CD8-positive, alpha-beta memory T cell (primary cell): ENCODE measurements around the gene GRIN1. TPM values are rescaled to one million over a fixed set of nuclear protein-coding genes. Genes with fewer than 3 reads are reported as not detected.
A peak's percentile ranks its signal among the peaks of the same experiment; 100 is the strongest.
"Not testable (repeated sequence)": the region's sequence is repeated elsewhere in the genome, so short reads cannot be mapped to it uniquely, and the experiment has no call there.

ENCODE experiments used
- CTCF ChIA-PET: fragments of 350-600 bp; sonication (Branson Sonifier 250); formaldehyde crosslinking; loops from one replicate; lab custom pipeline; 2021; ENCODE audit warnings: antibody characterized with exemption; lab: Charles Lee
- POLR2A ChIA-PET: fragments of 350-600 bp; sonication (Branson Sonifier 250); formaldehyde crosslinking; loops from one replicate; lab custom pipeline; 2021; ENCODE audit warnings: antibody characterized with exemption; lab: Charles Lee
- DNase-seq, 5 donors: peaks; one replicate each; pipeline versions ENCODE4 v3.0.0 to v3.0.0-alpha.2; 2020 to 2022; ENCODE audit warnings: mixed read lengths in 1 of 5
- H3K27ac ChIP-seq: one replicate; pipeline ENCODE4 v1.7.0; 2013; ENCODE audit warnings: low read depth, mild to moderate bottlenecking, low read length, moderate library complexity
- H3K27me3 ChIP-seq: 2 replicates; pipeline ENCODE4 v1.7.0; 2013; ENCODE audit warnings: low read length, mild to moderate bottlenecking; ENCODE audit not compliant: insufficient read depth, poor library complexity, severe bottlenecking
- H3K36me3 ChIP-seq: 2 replicates; pipeline ENCODE4 v1.7.0; 2013; ENCODE audit warnings: mild to moderate bottlenecking, low read length, moderate library complexity; ENCODE audit not compliant: insufficient read depth
- H3K4me1 ChIP-seq: 2 replicates; pipeline ENCODE4 v1.7.0; 2013; ENCODE audit warnings: mild to moderate bottlenecking, low read length, moderate library complexity; ENCODE audit not compliant: insufficient read depth
- H3K4me3 ChIP-seq: 2 replicates; pipeline ENCODE4 v1.7.0; 2013; ENCODE audit warnings: mild to moderate bottlenecking, low read length
- H3K9me3 ChIP-seq: 2 replicates; pipeline ENCODE4 v1.7.0; 2013; ENCODE audit warnings: mild to moderate bottlenecking, low read length
- H3K27ac Mint-ChIP-seq, 8 donors: one replicate each; pipeline ENCODE4 v1.8.0; 2020 to 2021; ENCODE audit warnings: mixed read lengths in 8 of 8, mild to moderate bottlenecking in 6 of 8, inconsistent platforms in 3 of 8, moderate library complexity in 3 of 8
- H3K27me3 Mint-ChIP-seq, 2 donors: one replicate each; pipeline ENCODE4 v1.8.0; 2020 to 2021; ENCODE audit warnings: mixed read lengths in 2 of 2, mild to moderate bottlenecking in 1 of 2, moderate library complexity in 1 of 2
- H3K36me3 Mint-ChIP-seq, 3 donors: one replicate each; pipeline ENCODE4 v1.8.0; 2020 to 2021; ENCODE audit warnings: mixed read lengths in 3 of 3, inconsistent platforms in 1 of 3, mild to moderate bottlenecking in 1 of 3
- H3K4me1 Mint-ChIP-seq, 3 donors: one replicate each; pipeline ENCODE4 v1.8.0; 2020 to 2021; ENCODE audit warnings: mixed read lengths in 3 of 3, inconsistent platforms in 1 of 3, mild to moderate bottlenecking in 1 of 3
- H3K4me3 Mint-ChIP-seq, 7 donors: one replicate each; pipeline ENCODE4 v1.8.0; 2020 to 2021; ENCODE audit warnings: mixed read lengths in 7 of 7, mild to moderate bottlenecking in 6 of 7, moderate library complexity in 4 of 7, inconsistent platforms in 2 of 7
- H3K9me3 Mint-ChIP-seq, 5 donors: one replicate each; pipeline ENCODE4 v1.8.0; 2020 to 2022; ENCODE audit warnings: mixed read lengths in 5 of 5, mild to moderate bottlenecking in 3 of 5, moderate library complexity in 2 of 5, inconsistent platforms in 1 of 5
- polyA plus RNA-seq: library from polyadenylated mRNA; unstranded; fragments of 300-500 nt; fragmentation: Illumina TruSeq; gene quantifications from one replicate; pipeline ENCODE4 v1.2.3, GENCODE V29; 2021
- total RNA-seq, 2 experiments: library from RNA; stranded (reverse); gene quantifications; one replicate each; pipeline ENCODE4 v1.2.3, GENCODE V29; 2021

The GRIN1 gene
- total and polyA plus RNA-seq, 3 experiments from 2014 or later, result not detected

- Mint-ChIP-seq H3K36me3 (peaks cover 0 to 23% (median 0%) of the 10 kb centered on the region in 3 donors), H3K27ac (peak overlapping the region in 1 of 8 donors; percentile 29), H3K27me3 (peaks cover 0 to 1% of the 10 kb centered on the region in 2 donors), H3K4me3 (peak overlapping the region; percentile 24 to 64 (median 51)), H3K4me1 (peaks cover 0 to 12% (median 3%) of the 10 kb centered on the region in 3 donors), H3K9me3 (no peaks in the 10 kb centered on the region)
- CTCF ChIA-PET, result interaction anchor here (1.5 to 1.8 kb wide), 4 partner anchors 18 to 122 kb away, joined by 4 to 12 read pairs (median 6); partner anchors contain the start of gene RNF224
- H3K27me3 ChIP-seq, result no peaks in the 10 kb centered on the region
- POLR2A ChIA-PET, result interaction anchor here (0.7 to 1.8 kb wide), 5 partner anchors 15 to 127 kb away, joined by 3 to 10 read pairs (median 6); partner anchors contain the start of gene TUBB4B
- H3K27ac ChIP-seq, result peak overlapping the region; percentile 38
- H3K36me3 ChIP-seq, result no peaks in the 10 kb centered on the region
- no peaks in the 10 kb centered on the region for H3K9me3 ChIP-seq
- DNase-seq, result no peak
- H3K4me3 ChIP-seq, result peak overlapping the region; percentile 50
- peaks cover 10% of the 10 kb centered on the region for H3K4me1 ChIP-seq
Observed at GRCh38 chr9:137114220-137114612, 24.7 kb upstream of the GRIN1 start.

GRCh38 chr9:137114613-137115393 lies 24.2 kb upstream of the GRIN1 start, which contains the start of gene DPP7:
TSS of gene DPP7 (minus strand) at chr9:137114733. CDS start at chr9:137114713, 20 bp downstream.
- Histone ChIP-seq H3K9me3 (no peaks in the 10 kb centered on the region), H3K27ac (peak within 1 kb of the TSS; percentile 38), H3K36me3 (no peaks in the 10 kb centered on the region), H3K4me3 (peak within 1 kb of the TSS; percentile 50), H3K27me3 (no peaks in the 10 kb centered on the region), H3K4me1 (peaks cover 10% of the 10 kb centered on the region)
- CTCF ChIA-PET, result interaction anchor here (0.6 to 1.8 kb wide), 6 partner anchors 19 to 122 kb away, joined by 3 to 6 read pairs (median 4); partner anchors contain the start of gene RNF224
- Mint-ChIP-seq H3K4me3 (peak within 1 kb of the TSS; percentile 24 to 87 (median 69)), H3K27me3 (peaks cover 0 to 1% of the 10 kb centered on the region in 2 donors), H3K27ac (peak within 1 kb of the TSS in 3 of 8 donors; percentile 29 to 63 (median 51)), H3K36me3 (peaks cover 0 to 18% (median 0%) of the 10 kb centered on the region in 3 donors), H3K9me3 (no peaks in the 10 kb centered on the region), H3K4me1 (peaks cover 0 to 12% (median 3%) of the 10 kb centered on the region in 3 donors)
- peak; percentile 76 to 85 (median 79) for DNase-seq
- POLR2A ChIA-PET, result interaction anchor here (0.9 to 1.3 kb wide), 5 partner anchors 20 to 126 kb away, joined by 3 to 7 read pairs (median 4); partner anchors contain the start of genes MAN1B1 and TUBB4B

- Mint-ChIP-seq H3K27ac (no peak overlapping the region), H3K36me3 (peaks cover 0 to 14% (median 0%) of the 10 kb centered on the region in 3 donors), H3K27me3 (peaks cover 0 to 1% of the 10 kb centered on the region in 2 donors), H3K9me3 (no peaks in the 10 kb centered on the region), H3K4me3 (peak overlapping the region in 3 of 7 donors; percentile 20 to 66 (median 25)), H3K4me1 (peaks cover 0 to 12% (median 3%) of the 10 kb centered on the region in 3 donors)
- H3K27me3 ChIP-seq, result no peaks in the 10 kb centered on the region
- CTCF ChIA-PET, result interaction anchor here (0.8 to 1.6 kb wide), 5 partner anchors 20 to 121 kb away, joined by 3 to 6 read pairs (median 4); partner anchors contain the start of gene RNF224
- POLR2A ChIA-PET, result interaction anchor here (0.9 to 1.3 kb wide), 4 partner anchors 20 to 125 kb away, joined by 3 to 7 read pairs (median 5); partner anchors contain the start of genes MAN1B1 and TUBB4B
- H3K27ac ChIP-seq, result no peak overlapping the region
- H3K4me1 ChIP-seq, result peaks cover 10% of the 10 kb centered on the region
- no peaks in the 10 kb centered on the region for H3K36me3 ChIP-seq
- no peak for DNase-seq
- H3K9me3 ChIP-seq, result no peaks in the 10 kb centered on the region
- peak overlapping the region; percentile 50 for H3K4me3 ChIP-seq
Observed at GRCh38 chr9:137115394-137116026, 23.4 kb upstream of the GRIN1 start.

GRCh38 chr9:137116027-137116507 lies 22.9 kb upstream of the GRIN1 start:
- H3K27ac Mint-ChIP-seq, result peak overlapping the region in 1 of 8 donors; percentile 88
- POLR2A ChIA-PET, result interaction anchor here (1.3 kb wide), 1 partner anchor 125 kb away, joined by 4 read pairs; the partner anchor contains the start of gene TUBB4B
- Histone ChIP-seq H3K27me3 (no peaks in the 10 kb centered on the region), H3K27ac (no peak overlapping the region), H3K4me1 (peaks cover 10% of the 10 kb centered on the region), H3K9me3 (no peaks in the 10 kb centered on the region), H3K4me3 (no peak overlapping the region), H3K36me3 (no peaks in the 10 kb centered on the region)
- peaks cover 0 to 12% (median 3%) of the 10 kb centered on the region in 3 donors for H3K4me1 Mint-ChIP-seq
- H3K27me3 Mint-ChIP-seq, result peaks cover 0 to 1% of the 10 kb centered on the region in 2 donors
- CTCF ChIA-PET, result interaction anchor here (1.4 to 1.6 kb wide), 2 partner anchors 99 to 120 kb away, joined by 3 to 4 read pairs; no protein-coding TSS in a partner anchor
- H3K9me3 Mint-ChIP-seq, result no peaks in the 10 kb centered on the region
- H3K4me3 Mint-ChIP-seq, result peak overlapping the region in 3 of 7 donors; percentile 25 to 77 (median 44)
- no peak for DNase-seq
- H3K36me3 Mint-ChIP-seq, result peaks cover 0 to 10% (median 0%) of the 10 kb centered on the region in 3 donors

DNA sequence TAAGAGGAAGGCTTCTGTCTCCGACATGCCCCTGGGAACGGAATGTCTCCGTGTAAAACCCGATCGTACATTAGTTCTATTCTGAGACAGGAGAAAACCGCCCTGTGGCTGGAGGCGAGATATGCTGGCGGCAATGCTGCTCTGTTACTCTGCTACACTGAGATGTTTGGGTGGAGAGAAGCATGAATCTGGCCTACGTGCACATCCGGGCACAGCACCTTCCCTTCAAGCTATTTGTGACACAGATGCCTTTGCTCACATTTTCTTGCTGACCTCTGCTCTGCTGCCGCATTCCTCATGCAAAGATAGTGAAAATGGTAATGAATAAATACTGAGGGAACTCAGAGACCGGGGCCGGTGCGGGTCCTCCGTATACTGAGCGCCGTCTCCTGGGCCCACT lies 22.2 kb upstream of the GRIN1 start:
- H3K36me3 ChIP-seq, result no peaks in the 10 kb centered on the region
- Mint-ChIP-seq H3K27me3 (peaks cover 0 to 1% of the 10 kb centered on the region in 2 donors), H3K27ac (peak overlapping the region in 2 of 8 donors; percentile 86 to 88), H3K4me3 (peak overlapping the region in 4 of 7 donors; percentile 19 to 77 (median 40)), H3K36me3 (peaks cover 0 to 7% (median 0%) of the 10 kb centered on the region in 3 donors), H3K4me1 (peaks cover 0 to 12% (median 3%) of the 10 kb centered on the region in 3 donors), H3K9me3 (no peaks in the 10 kb centered on the region)
- no peak for DNase-seq
- no peaks in the 10 kb centered on the region for H3K9me3 ChIP-seq
- ChIA-PET POLR2A (no interaction called here), CTCF (interaction anchor here (1.6 to 2.9 kb wide), 3 partner anchors 13 to 120 kb away, joined by 3 to 16 read pairs (median 7); partner anchors contain the start of gene RNF224)
- H3K4me3 ChIP-seq, result no peak overlapping the region
- peaks cover 10% of the 10 kb centered on the region for H3K4me1 ChIP-seq
- no peaks in the 10 kb centered on the region for H3K27me3 ChIP-seq
- no peak overlapping the region for H3K27ac ChIP-seq

GRCh38 chr9:137117269-137117731 lies 21.7 kb upstream of the GRIN1 start:
- H3K27ac ChIP-seq, result no peak overlapping the region
- peaks cover 0 to 12% (median 3%) of the 10 kb centered on the region in 3 donors for H3K4me1 Mint-ChIP-seq
- peaks cover 0 to 1% of the 10 kb centered on the region in 2 donors for H3K27me3 Mint-ChIP-seq
- no peaks in the 10 kb centered on the region for H3K36me3 ChIP-seq
- H3K27ac Mint-ChIP-seq, result peak overlapping the region in 1 of 8 donors; percentile 88
- peaks cover 10% of the 10 kb centered on the region for H3K4me1 ChIP-seq
- H3K4me3 ChIP-seq, result no peak overlapping the region
- POLR2A ChIA-PET, result no interaction called here
- no peaks in the 10 kb centered on the region for H3K9me3 Mint-ChIP-seq
- H3K9me3 ChIP-seq, result no peaks in the 10 kb centered on the region
- H3K36me3 Mint-ChIP-seq, result peaks cover 0 to 4% (median 0%) of the 10 kb centered on the region in 3 donors
- no peaks in the 10 kb centered on the region for H3K27me3 ChIP-seq
- no peak for DNase-seq
- CTCF ChIA-PET, result interaction anchor here (1.6 to 2.9 kb wide), 4 partner anchors 12 to 119 kb away, joined by 3 to 16 read pairs (median 6); partner anchors contain the start of gene RNF224
- peak overlapping the region in 1 of 7 donors; percentile 56 for H3K4me3 Mint-ChIP-seq

DNA sequence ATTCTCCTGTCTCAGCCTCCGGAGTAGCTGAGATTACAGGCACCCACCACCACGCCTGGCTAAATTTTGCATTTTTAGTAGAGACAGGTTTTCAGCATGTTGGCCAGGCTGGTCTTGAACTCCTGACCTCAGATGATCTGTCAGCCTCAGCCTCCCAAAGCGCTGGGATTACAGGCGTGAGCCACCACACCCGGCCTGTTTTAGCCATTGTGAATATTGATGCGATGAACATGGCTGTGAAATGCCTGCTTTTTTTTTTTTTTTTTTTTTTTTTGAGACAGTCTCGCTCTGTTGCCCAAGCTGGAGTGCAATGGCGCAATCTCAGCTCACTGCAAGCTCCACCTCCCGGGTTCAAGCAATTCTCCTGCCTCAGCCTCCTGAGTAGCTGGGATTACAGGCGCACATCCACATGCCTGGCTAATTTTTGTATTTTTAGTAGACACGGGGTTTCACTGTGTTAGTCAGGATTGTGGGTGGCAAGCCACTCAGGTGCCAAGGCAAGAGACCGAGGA lies 20.8 kb upstream of the GRIN1 start:
- H3K27me3 Mint-ChIP-seq, H3K36me3 ChIP-seq, H3K4me1 ChIP-seq, DNase-seq, H3K27ac Mint-ChIP-seq, H3K27me3 ChIP-seq, H3K36me3 Mint-ChIP-seq, H3K4me1 Mint-ChIP-seq, POLR2A ChIA-PET, H3K9me3 Mint-ChIP-seq, H3K27ac ChIP-seq, H3K9me3 ChIP-seq, H3K4me3 ChIP-seq: not testable (repeated sequence)
- H3K4me3 Mint-ChIP-seq, result peak overlapping the region in 1 of 7 donors; percentile 56
- CTCF ChIA-PET, result interaction anchor here (0.6 to 2.9 kb wide), 6 partner anchors 12 to 350 kb away, joined by 3 to 16 read pairs (median 4); partner anchors contain the start of gene RNF224
